Skeletal muscle satellite cell (primary cell): Measurements from ENCODE around the gene WDR1.
"Not testable (repeated sequence)": the region's sequence is repeated elsewhere in the genome, so short reads cannot be mapped to it uniquely, and the experiment has no call there.

Experiments used
- H3K27me3 ChIP-seq: 2 replicates; pipeline ENCODE4 v1.7.0; 2013; ENCODE audit warnings: low read length; ENCODE audit not compliant: control insufficient read depth, insufficient read depth
- H3K36me3 ChIP-seq: 2 replicates; pipeline ENCODE4 v1.7.0; 2013; ENCODE audit warnings: mild to moderate bottlenecking, control low read depth, low read length; ENCODE audit not compliant: insufficient read depth
- H3K4me1 ChIP-seq: 2 replicates; pipeline ENCODE4 v1.7.0; 2013; ENCODE audit warnings: low read length; ENCODE audit not compliant: control insufficient read depth, insufficient read depth
- H3K4me2 ChIP-seq: 2 replicates; pipeline ENCODE4 v1.7.0; 2013; ENCODE audit warnings: mild to moderate bottlenecking, low read length
- H3K4me3 ChIP-seq: 2 replicates; pipeline ENCODE4 v1.7.0; 2013; ENCODE audit warnings: low read length
- H3K9ac ChIP-seq: 2 replicates; pipeline ENCODE4 v1.7.0; 2013; ENCODE audit warnings: mild to moderate bottlenecking, low read depth, low read length, moderate library complexity
- H3K9me3 ChIP-seq: replicated peaks from 2 replicates; pipeline ENCODE4 v1.7.0; 2013; ENCODE audit warnings: mild to moderate bottlenecking, control low read depth, low read length

WDR1 gene

GRCh38 chr4:10129196-10130177, 12.9 kb upstream of the WDR1 start:
- Histone ChIP-seq H3K9ac (no peak overlapping the region), H3K36me3 (no peaks in the 10 kb centered on the region), H3K4me1 (peaks cover 24% of the 10 kb centered on the region), H3K27me3 (no peaks in the 10 kb centered on the region), H3K4me3 (no peak overlapping the region), H3K4me2 (peak overlapping the region; percentile 31), H3K9me3 (no peaks in the 10 kb centered on the region)

- no peak overlapping the region for H3K4me2 ChIP-seq
Observed at GRCh38 chr4:10128761-10129160, 12.2 kb upstream of the WDR1 start.

GRCh38 chr4:10127531-10127930, 10.9 kb upstream of the WDR1 start:
- not testable (repeated sequence) for H3K36me3 ChIP-seq, H3K9me3 ChIP-seq, H3K4me3 ChIP-seq, H3K4me2 ChIP-seq, H3K9ac ChIP-seq, H3K27me3 ChIP-seq
- H3K4me1 ChIP-seq = peaks cover 39% of the 10 kb centered on the region

More at GRCh38 chr4:10128761-10129160, 12.2 kb upstream of the WDR1 start:
- Histone ChIP-seq H3K9ac (no peak overlapping the region), H3K27me3 (no peaks in the 10 kb centered on the region), H3K4me3 (no peak overlapping the region), H3K36me3 (no peaks in the 10 kb centered on the region), H3K9me3 (no peaks in the 10 kb centered on the region), H3K4me1 (peaks cover 30% of the 10 kb centered on the region)

- H3K4me1 ChIP-seq = peaks cover 26% of the 10 kb centered on the region
- no peaks in the 10 kb centered on the region for H3K36me3 ChIP-seq
- H3K4me2 ChIP-seq = no peak overlapping the region
- no peak overlapping the region for H3K9ac ChIP-seq
- no peaks in the 10 kb centered on the region for H3K9me3 ChIP-seq
- no peaks in the 10 kb centered on the region for H3K27me3 ChIP-seq
- H3K4me3 ChIP-seq = no peak overlapping the region
Observed at GRCh38 chr4:10124167-10124930, 7.8 kb upstream of the WDR1 start.

GRCh38 chr4:10123227-10124101, 6.9 kb upstream of the WDR1 start:
- Histone ChIP-seq H3K4me1 (peaks cover 17% of the 10 kb centered on the region), H3K4me2 (peak overlapping the region; percentile 50), H3K9me3 (no peaks in the 10 kb centered on the region), H3K9ac (no peak overlapping the region), H3K4me3 (no peak overlapping the region), H3K36me3 (no peaks in the 10 kb centered on the region), H3K27me3 (no peaks in the 10 kb centered on the region)

GRCh38 chr4:10122236-10122932, 5.8 kb upstream of the WDR1 start:
- Histone ChIP-seq H3K36me3 (no peaks in the 10 kb centered on the region), H3K4me3 (no peak overlapping the region), H3K27me3 (no peaks in the 10 kb centered on the region), H3K9me3 (no peaks in the 10 kb centered on the region), H3K9ac (no peak overlapping the region), H3K4me2 (no peak overlapping the region), H3K4me1 (peaks cover 21% of the 10 kb centered on the region)

- Histone ChIP-seq H3K4me3 (no peak overlapping the region), H3K9me3 (no peaks in the 10 kb centered on the region), H3K4me1 (peaks cover 25% of the 10 kb centered on the region), H3K36me3 (no peaks in the 10 kb centered on the region), H3K4me2 (no peak overlapping the region), H3K27me3 (no peaks in the 10 kb centered on the region), H3K9ac (no peak overlapping the region)
Observed at GRCh38 chr4:10121568-10122208, 5.1 kb upstream of the WDR1 start.

GRCh38 chr4:10120943-10121567, 4.5 kb upstream of the WDR1 start:
- H3K4me1 ChIP-seq = peaks cover 25% of the 10 kb centered on the region

GRCh38 chr4:10119773-10120172, 3.2 kb upstream of the WDR1 start:
- H3K4me1 ChIP-seq = peaks cover 33% of the 10 kb centered on the region
- H3K4me2 ChIP-seq = no peak overlapping the region
- no peaks in the 10 kb centered on the region for H3K27me3 ChIP-seq

More at GRCh38 chr4:10120943-10121567, 4.5 kb upstream of the WDR1 start:
- no peak overlapping the region for H3K4me2 ChIP-seq
- H3K27me3 ChIP-seq = no peaks in the 10 kb centered on the region
- H3K9me3 ChIP-seq = no peaks in the 10 kb centered on the region
- no peak overlapping the region for H3K4me3 ChIP-seq
- peaks cover under 1% of the 10 kb centered on the region for H3K36me3 ChIP-seq
- H3K9ac ChIP-seq = no peak overlapping the region

GRCh38 chr4:10119278-10119677, 2.7 kb upstream of the WDR1 start:
- peaks cover 38% of the 10 kb centered on the region for H3K4me1 ChIP-seq
- H3K27me3 ChIP-seq = no peaks in the 10 kb centered on the region
- H3K9ac ChIP-seq = no peak overlapping the region
- peaks cover 18% of the 10 kb centered on the region for H3K36me3 ChIP-seq
- H3K9me3 ChIP-seq = no peaks in the 10 kb centered on the region
- no peak overlapping the region for H3K4me3 ChIP-seq
- H3K4me2 ChIP-seq = no peak overlapping the region

More at GRCh38 chr4:10119773-10120172, 3.2 kb upstream of the WDR1 start:
- Histone ChIP-seq H3K9me3 (no peaks in the 10 kb centered on the region), H3K4me3 (no peak overlapping the region), H3K36me3 (peaks cover 13% of the 10 kb centered on the region), H3K9ac (no peak overlapping the region)
